Osteocyte (in vitro differentiated cells): ENCODE data around the gene EFCAB11. TPM values are rescaled to one million over a fixed set of nuclear protein-coding genes. Genes with fewer than 3 reads are reported as not detected.

Experiments used
- DNase-seq: peaks from one replicate; pipeline ENCODE4 v3.0.0; 2021; ENCODE audit warnings: mixed read lengths; ENCODE audit not compliant: unreplicated experiment; ENCODE audit errors: extremely low spot score
- H3K27ac Mint-ChIP-seq: one replicate; pipeline ENCODE4 v1.8.0; 2021; ENCODE audit warnings: mild to moderate bottlenecking, mixed read lengths; ENCODE audit not compliant: unreplicated experiment
- H3K27me3 Mint-ChIP-seq: one replicate; pipeline ENCODE4 v1.8.0; 2021; ENCODE audit warnings: mixed read lengths; ENCODE audit not compliant: unreplicated experiment
- H3K36me3 Mint-ChIP-seq: one replicate; pipeline ENCODE4 v1.8.0; 2021; ENCODE audit warnings: mixed read lengths; ENCODE audit not compliant: unreplicated experiment
- H3K4me1 Mint-ChIP-seq: one replicate; pipeline ENCODE4 v1.8.0; 2021; ENCODE audit warnings: mixed read lengths; ENCODE audit not compliant: unreplicated experiment
- H3K4me3 Mint-ChIP-seq: one replicate; pipeline ENCODE4 v1.8.0; 2021; ENCODE audit warnings: mild to moderate bottlenecking, moderate library complexity, mixed read lengths; ENCODE audit not compliant: unreplicated experiment
- H3K9me3 Mint-ChIP-seq: one replicate; pipeline ENCODE4 v1.8.0; 2021; ENCODE audit warnings: mixed read lengths; ENCODE audit not compliant: unreplicated experiment
- total RNA-seq: library from RNA; stranded (reverse); gene quantifications from 2 replicates; pipeline ENCODE4 v1.2.1, GENCODE V29; 2021
- TF ChIP-seq, protein P1 (sequence below): fragments of 200-600 bp; sonication (generic); IDR thresholded peaks from 2 replicates; pipeline ENCODE4 v1.5.0; 2021; ENCODE audit warnings: antibody characterized with exemption, mild to moderate bottlenecking, moderate library complexity

Gene EFCAB11
- total RNA-seq, 1 donor from 2014 or later = 8.7 TPM

DNA sequence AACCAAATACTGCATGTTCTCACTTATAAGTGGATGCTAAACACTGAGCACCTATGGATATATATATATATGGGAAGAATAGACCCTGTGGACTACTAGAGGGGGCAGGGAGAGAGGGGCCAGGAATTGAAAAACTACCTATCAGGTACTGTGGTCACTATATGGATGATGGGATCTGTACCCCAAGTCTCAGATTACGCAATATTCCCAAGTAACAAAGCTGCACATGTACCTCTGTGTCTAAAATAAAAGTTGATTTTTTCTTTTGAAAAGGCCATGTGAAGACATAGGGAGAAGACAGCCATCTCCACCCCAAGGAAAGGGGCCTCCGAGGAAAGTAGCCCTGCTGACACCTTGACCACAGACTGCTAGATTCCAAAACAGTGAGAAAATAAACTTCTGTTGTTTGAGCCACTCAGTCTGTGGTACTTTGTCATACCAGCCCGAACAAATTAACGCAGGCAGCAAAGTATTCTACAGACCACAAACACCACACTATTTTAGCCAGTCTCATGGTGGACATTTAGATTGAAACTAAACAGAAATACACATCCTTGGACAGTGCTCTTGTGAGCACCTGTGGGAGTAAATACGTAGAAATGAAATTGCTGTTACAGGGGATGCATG lies 197.1 kb downstream of the EFCAB11 start:
- H3K4me1 Mint-ChIP-seq = no peaks in the 10 kb centered on the region
- DNase-seq = no peak
- no peak overlapping the region for H3K4me3 Mint-ChIP-seq
- no peak overlapping the region for H3K27ac Mint-ChIP-seq
- H3K9me3 Mint-ChIP-seq = no peaks in the 10 kb centered on the region
- no peaks in the 10 kb centered on the region for H3K36me3 Mint-ChIP-seq
- H3K27me3 Mint-ChIP-seq = no peaks in the 10 kb centered on the region
- TF ChIP-seq, protein P1, sequence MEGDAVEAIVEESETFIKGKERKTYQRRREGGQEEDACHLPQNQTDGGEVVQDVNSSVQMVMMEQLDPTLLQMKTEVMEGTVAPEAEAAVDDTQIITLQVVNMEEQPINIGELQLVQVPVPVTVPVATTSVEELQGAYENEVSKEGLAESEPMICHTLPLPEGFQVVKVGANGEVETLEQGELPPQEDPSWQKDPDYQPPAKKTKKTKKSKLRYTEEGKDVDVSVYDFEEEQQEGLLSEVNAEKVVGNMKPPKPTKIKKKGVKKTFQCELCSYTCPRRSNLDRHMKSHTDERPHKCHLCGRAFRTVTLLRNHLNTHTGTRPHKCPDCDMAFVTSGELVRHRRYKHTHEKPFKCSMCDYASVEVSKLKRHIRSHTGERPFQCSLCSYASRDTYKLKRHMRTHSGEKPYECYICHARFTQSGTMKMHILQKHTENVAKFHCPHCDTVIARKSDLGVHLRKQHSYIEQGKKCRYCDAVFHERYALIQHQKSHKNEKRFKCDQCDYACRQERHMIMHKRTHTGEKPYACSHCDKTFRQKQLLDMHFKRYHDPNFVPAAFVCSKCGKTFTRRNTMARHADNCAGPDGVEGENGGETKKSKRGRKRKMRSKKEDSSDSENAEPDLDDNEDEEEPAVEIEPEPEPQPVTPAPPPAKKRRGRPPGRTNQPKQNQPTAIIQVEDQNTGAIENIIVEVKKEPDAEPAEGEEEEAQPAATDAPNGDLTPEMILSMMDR = no peak

DNA sequence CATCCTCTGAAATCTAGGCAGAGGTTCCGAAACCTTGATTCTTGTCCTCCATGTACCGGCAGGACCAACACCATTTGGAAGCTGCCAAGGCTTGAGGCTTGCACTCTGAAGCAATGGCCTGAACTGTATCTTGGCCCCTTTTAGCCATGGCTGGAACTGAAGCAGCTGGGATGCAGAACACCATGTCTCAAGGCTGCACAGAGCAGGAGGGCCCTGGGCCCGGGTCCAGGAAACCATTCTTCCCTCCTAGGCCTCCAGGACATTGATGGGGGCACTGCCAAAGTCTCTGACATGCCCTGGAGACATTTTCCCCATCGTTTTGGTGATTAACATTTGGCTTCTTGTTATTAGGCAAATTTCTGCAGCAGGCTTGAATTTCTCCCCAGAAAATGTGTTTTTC lies 198.7 kb downstream of the EFCAB11 start:
- no peaks in the 10 kb centered on the region for H3K4me1 Mint-ChIP-seq
- TF ChIP-seq, protein P1 = no peak
- H3K4me3 Mint-ChIP-seq = no peak overlapping the region
- H3K27me3 Mint-ChIP-seq = no peaks in the 10 kb centered on the region
- no peak overlapping the region for H3K27ac Mint-ChIP-seq
- no peaks in the 10 kb centered on the region for H3K36me3 Mint-ChIP-seq
- no peaks in the 10 kb centered on the region for H3K9me3 Mint-ChIP-seq
- no peak for DNase-seq

DNA sequence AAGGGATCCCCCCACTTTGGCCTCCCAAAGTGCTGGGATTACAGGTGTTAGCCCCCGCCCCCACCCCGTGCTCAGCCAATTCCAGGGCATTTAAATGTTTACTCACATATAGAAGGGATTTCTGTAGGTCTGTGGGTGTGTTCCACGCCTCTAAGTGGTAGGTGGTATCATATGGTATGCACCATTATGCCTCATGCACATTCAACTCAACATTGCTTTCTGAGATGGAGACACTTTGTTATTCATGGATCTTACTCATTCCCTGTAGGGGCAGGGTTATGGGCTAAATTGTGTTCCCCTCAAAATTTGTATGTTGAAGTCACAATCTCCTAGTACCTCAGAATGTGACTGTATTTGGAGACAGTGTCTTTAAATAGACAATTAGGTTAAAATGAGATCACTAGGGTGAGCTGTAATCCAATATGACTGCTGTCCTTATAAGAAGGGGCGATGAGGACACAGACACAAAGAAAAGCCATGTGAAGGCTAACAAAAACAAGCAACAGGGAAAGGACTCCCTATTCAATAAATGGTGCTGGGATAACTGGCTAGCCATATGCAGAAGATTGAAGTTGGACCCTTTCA lies 200.6 kb downstream of the EFCAB11 start:
- no peaks in the 10 kb centered on the region for H3K4me1 Mint-ChIP-seq
- H3K4me3 Mint-ChIP-seq = no peak overlapping the region
- no peak for DNase-seq
- H3K36me3 Mint-ChIP-seq = no peaks in the 10 kb centered on the region
- H3K27ac Mint-ChIP-seq = no peak overlapping the region
- TF ChIP-seq, protein P1 = no peak
- no peaks in the 10 kb centered on the region for H3K27me3 Mint-ChIP-seq
- no peaks in the 10 kb centered on the region for H3K9me3 Mint-ChIP-seq

DNA sequence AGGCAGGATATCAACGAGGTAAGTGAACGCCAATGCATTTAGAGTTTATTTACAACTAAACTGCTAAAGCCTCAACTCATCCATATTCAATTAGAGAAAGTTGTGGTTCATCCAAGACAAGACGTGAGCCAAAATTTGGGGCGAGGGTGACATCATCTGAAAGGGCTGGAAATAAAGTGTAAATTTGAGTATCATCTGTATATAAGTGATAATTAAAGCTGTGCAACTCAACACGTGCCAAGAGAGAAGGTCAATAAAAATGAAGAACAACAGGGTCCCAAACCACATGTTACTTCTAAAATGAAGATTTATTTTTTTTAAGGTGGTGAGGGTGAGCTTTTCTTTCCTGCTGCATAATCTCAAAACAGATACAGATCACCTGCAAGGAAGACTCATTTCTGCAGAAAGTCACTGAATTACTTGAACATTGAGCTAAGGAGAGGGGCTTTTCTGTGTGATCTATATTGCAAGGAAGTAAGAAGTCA lies 203.6 kb downstream of the EFCAB11 start:
- no peak for DNase-seq
- TF ChIP-seq, protein P1 = no peak
- Mint-ChIP-seq H3K27me3 (no peaks in the 10 kb centered on the region), H3K27ac (no peak overlapping the region), H3K36me3 (no peaks in the 10 kb centered on the region), H3K4me1 (no peaks in the 10 kb centered on the region), H3K9me3 (no peaks in the 10 kb centered on the region), H3K4me3 (no peak overlapping the region)

DNA sequence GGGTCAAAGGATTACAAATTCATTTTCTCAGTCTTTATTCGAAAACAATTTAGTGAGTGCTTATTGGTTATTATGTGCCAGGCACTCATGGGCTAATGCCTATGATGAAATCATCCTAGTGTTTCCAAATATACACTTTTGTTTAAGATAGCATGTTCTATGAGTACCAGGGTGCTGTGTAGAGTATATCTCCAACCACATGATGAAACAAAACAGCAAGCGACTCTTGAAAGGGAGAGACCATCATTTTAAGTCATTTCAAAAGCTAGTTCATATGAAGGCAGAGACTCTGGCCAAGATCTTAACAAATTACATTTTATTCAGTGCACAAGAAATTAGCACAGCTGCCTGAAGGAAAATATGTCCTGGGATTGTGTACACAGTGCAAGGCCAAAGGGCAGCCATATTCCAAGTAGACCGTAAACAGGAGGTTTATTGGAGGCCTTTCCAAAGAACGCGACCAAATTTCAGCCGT lies 204.2 kb downstream of the EFCAB11 start:
- H3K27me3 Mint-ChIP-seq = no peaks in the 10 kb centered on the region
- DNase-seq = no peak
- no peaks in the 10 kb centered on the region for H3K9me3 Mint-ChIP-seq
- TF ChIP-seq, protein P1 = no peak
- no peak overlapping the region for H3K27ac Mint-ChIP-seq
- no peaks in the 10 kb centered on the region for H3K4me1 Mint-ChIP-seq
- no peaks in the 10 kb centered on the region for H3K36me3 Mint-ChIP-seq
- H3K4me3 Mint-ChIP-seq = no peak overlapping the region
